Right renal pelvis (tissue), 4 donors: ENCODE measurements around the gene ATF5. TPM values are rescaled to one million over a fixed set of nuclear protein-coding genes. Genes with fewer than 3 reads are reported as not detected.
"Not testable (repeated sequence)": the region's sequence is repeated elsewhere in the genome, so short reads cannot be mapped to it uniquely, and the experiment has no call there.

Experiments
- DNase-seq, 4 donors: peaks; one replicate each; pipeline ENCODE4 v3.0.0-alpha.2; 2013; ENCODE audit warnings: low read depth in 4 of 4, low spot score in 3 of 4, missing footprints in 1 of 4
- polyA plus RNA-seq, 4 donors: library from polyadenylated mRNA; unstranded; fragments of 120-200 nt; gene quantifications; one replicate each; pipeline ENCODE4 v1.2.1, GENCODE V29; 2013; ENCODE audit not compliant: insufficient read length in 4 of 4

ATF5 gene
- polyA plus RNA-seq, 4 donors = 22.7 to 26.9 (median 23.8) TPM

DNA sequence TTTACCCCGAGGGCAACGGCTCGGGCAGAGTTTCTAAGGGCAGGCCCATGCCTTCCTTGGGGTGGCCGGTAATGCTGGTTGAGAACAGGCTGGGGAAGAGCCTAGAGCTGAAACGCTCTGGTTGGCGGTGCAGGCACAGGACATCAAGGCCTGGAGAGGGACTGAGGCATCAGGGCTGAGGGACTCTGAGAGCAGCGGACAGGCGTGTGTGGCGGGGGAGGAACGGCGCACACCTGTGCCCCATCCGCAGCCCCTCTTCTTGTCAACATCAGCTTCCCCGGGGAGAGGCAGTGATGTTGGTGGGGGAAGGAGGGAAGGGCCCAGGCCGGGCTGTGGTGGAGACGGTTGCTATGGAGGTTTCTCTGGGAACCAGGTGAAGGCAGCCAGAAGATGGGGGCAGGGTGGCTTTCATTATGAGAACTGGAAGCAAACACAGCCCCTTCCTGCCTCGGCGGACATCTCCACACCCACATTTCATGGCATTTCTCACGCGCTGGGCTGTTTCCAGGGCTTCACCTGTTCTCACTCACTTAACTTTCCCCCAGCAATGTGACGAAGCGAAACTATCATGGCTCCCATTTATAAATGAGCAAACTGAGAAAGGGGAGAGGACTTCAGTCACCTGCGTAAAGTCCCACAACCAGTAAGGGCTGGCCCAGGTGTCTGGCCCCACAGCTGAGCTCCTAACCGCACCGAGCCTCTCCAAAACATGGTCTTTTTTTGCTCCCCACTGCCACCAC is 8.2 kb upstream of the ATF5 start:
- no peak for DNase-seq

DNA sequence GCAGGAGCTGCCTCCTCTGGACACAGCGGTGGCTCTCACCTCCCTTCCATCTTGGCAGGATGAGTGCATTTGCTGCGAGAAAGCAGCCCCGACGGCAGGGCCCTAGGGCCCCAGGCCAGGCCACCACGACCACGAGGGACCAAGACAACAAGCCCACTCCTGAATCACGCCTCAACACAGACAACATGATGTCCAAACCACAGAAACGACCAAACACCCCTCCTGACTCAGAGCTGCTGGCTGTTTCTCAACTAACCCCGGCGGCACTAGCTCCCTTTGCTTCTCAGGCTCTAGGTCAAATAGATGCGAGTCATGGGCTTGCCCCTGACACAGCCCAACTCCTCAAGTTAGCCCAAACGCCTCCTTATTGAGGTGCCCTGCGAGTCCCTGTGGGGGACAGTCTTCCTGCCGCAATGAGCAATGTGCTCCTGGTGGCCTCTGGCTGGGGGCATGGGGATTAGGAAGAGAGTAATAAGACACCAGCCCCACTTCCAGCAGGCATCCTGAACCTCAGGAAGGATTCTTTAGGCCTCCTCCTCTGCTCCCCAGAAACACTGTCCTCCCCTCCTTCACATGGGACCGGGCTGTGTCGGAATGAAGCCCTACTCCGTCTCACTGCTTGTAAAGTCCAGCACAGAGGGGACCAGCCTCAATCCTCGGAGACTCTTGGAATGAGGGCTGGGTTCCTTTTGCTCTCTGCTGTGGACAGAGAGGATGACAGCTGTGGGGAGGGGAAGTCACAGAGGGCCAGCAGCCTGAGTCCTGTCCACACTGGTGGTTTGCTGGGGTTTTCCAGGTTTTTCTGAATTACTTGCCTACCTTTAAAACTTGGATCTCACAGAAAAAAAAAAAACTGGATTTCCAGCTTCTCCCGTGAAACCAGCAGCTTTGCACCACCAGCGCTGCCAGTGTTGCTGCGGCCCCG is 6.9 kb upstream of the ATF5 start:
- DNase-seq = no peak

DNA sequence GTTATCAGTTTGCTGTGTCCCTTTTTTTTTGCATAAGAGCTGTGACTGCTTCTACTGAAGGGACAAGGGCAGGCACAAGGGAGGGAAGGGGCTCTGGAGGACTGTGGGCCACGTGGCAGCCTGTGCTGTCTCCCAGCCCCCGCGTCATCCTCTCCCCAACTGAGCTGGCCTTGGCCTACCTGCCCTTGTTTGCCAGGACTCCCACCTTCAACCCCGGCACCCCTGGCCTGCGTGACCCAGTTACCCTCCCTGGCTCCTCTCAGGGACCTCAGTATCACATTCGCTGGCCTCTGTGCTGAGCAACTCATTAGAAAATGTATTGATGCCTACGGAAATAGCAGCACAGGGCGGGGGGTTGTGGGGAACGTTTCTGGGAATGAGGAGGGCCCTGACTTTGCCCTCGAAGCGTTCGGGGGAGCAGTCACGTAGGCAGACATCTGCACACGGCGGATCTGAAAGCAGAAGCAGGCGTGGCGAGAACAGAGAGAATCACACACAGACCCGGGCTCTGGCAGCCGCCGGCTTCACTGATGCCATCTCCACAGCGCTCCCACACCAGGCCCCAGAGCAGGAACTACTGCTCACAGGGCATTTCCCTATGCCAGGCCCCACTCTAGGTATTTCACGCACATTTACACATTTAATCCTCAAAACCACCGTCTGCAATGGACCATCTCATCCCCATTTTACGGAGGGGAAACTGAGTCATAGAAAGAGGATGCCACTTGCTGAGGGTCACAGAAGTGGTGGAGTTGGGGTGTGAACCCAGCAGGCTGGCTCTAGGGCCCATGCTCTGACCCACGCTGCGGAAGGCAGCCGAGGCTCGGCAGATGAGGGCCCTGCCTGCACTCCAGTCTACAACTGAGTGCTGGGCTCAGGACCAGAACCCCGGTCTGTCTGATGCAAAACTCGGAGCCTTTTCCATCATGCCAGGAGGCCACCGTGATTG is 5.7 kb upstream of the ATF5 start:
- DNase-seq = no peak

DNA sequence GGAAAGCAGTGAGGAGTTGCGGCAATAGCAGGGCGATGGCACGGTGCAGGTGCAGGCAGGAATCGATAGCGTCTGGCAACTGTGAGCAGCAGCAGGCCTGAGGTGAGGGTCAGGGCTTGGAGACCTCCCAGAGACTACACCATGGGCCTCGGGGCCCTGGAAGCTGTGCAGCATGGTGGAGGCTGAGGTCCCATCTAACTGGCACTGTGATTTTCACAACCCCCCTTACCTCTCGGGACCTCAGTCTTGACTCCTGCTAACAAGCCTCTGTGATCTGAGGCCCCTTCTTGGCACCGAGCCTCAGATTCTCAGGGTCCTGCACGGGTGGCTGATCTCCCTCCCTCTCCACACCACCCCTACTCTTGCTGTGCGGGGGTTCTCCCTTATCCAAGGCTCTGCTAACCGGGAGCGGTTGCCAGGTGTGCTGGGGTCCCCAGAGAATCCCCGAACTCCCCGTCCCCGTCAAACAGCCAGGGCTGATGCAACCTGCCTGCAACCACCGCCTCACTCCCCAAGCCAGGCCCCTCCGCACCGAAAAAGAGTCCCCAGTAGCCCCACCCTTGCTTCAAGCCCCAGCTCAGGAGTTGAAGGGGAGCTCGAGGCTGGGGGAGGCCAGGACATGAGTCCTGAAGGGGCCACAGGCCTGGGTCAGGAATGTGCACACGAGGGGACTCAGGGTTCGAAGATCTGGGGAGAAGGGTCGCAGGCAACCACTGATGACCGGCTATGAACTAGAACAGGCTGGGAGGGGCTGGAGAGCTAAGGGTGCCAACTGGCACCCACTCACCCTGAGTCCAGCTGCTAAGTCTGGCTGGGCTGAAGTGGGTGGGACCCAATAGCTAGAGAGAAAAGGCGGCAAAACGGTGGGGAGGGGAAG is 4.8 kb upstream of the ATF5 start:
- DNase-seq = no peak

DNA sequence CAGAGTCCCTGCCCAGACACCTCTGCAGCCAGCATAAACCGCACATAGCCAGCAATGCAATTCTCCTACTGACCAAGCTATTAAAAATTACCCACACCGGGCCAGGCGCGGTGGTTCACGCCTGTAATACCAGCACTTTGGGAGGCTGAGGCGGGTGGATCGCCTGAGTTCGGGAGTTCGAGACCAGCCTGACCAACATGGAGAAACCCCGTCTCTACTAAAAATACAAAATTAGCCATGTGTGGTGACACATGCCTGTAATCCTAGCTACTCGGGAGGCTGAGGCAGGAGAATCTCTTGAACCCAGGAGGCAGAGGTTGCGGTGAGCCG is 4.2 kb upstream of the ATF5 start:
- DNase-seq = not testable (repeated sequence)

DNA sequence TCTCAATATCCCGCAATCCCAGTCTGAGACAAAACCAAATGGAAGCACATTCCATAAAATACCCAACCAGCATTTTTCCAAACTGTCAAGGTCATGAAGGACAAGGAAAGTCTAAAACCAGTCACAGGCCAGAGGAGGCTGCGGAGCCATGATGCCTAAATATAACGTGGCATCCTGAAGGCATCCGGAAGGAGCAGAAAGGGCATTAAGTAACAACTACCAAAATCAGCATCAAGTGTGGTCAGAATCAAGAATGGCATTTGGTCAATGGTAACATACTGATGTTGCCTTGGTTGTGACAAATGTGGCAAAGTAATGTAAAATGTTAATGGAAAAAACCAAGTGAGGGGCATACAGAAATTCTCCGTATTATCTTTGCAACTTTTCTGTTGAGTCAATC is 3.5 kb upstream of the ATF5 start:
- no peak for DNase-seq

DNA sequence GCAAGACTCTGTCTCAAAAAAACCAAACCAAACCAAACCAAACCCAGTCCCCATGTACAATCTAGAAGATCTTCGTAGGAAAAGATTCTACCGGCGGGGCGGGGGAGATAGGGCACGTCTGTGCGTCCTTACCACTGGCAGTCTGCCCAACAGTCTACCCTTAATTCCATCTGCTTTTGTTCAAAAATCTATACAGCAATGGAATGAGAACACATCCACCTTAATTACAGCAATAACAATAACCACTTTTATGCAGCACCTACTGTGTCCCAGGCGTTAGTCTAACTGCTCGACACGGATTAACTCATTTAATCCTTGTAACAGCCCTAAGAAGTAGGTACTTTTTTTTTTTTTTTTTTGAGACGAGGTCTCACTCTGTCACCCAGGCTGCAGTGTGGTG is 2.5 kb upstream of the ATF5 start:
- DNase-seq = no peak

DNA sequence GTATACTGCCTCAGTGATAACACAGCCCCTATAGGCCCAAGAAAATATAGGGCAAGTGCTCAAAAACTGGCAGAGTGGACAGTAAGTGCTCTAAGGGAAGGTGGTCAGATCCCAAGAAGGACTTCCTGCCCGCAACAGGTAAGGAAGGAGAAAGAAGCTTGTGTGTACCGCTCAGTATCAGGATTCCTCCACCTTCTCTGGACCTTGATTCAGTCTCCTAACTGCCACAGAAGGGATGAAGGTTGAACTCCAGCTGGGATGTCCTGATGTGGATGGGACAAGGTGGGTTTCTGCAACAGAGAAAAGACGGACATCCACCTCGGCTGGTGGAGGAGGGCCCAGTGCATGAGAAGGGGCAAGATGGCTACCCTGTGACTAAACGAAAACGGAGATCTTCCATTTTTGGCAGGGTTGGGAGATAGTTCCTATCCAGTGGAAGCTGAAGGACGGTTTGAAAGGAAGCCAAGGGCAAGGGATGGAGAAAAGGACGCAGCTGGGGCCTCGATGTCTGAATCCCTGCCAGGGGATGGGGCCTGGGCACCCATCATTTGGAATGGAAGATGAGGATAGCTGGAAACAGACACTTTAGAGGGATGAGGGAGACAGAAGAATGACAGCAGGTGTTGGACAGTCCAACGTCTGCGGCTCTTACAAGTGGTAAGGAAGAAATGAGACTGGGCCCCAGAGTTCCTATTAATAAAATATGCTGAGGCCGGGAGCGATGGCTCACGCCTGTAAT is 1.3 kb upstream of the ATF5 start:
- DNase-seq = no peak

DNA sequence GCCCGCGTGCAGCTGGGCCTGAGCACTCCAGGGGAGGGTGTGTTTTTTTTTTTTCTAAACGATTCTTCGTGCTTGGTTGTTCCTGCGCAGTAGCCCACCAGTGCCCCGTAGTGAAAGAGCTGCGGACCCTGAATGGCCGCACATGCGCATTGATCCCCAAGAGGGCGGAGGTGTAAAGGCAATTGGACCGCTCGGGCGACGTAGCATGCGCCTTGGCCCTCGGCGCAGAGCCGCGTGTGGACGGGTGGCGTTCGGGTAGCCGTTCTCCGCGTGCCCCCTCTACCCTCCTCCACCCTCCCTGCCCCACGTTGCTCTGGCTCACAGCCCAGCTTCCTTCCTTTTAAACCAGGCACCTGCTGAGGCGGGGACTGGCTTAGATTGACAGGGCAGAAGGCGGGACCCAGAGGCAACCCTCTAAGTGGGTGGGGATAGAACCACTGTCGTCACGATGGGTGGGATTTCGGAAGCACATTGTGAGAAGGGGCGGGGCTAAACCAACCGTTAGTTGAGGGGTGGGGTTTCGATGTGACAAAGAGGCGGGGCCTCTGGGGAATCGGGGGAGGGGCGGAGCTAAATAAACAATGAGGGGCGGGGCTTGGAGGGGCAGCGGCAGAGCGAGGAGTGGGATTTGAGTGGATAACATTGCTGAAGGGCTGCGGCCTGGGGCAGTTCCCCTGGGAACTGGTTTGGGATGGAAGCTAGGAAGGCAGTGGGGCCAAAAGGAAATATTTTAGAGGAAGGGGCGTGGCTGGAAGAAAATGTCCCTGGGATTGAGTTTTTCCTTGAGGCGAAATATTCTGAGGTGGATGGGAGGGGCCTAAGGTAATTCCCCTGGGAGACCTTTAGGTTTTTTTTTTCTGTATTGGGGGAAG is 842 bp downstream of the ATF5 start:
- DNase-seq = peak; percentile 89 to 94 (median 89)

DNA sequence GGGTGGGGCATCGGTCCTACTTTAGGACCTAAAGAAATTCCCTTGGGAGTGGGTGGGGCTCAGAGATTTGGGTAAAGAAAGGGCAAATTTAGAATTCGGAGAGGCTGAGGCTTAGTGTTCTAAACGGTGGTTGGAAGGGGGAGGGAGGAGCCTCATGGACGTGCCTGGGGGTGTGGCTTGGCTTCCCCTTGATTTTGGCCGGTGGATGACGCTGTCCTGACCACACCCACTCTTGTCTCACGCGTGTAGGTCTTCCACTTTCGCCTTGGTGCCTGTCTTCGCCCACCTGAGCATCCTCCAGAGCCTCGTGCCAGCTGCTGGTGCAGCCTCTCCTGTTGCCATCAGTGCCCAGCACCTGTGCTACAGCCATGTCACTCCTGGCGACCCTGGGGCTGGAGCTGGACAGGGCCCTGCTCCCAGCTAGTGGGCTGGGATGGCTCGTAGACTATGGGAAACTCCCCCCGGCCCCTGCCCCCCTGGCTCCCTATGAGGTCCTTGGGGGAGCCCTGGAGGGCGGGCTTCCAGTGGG is 1.5 kb downstream of the ATF5 start:
- no peak for DNase-seq

DNA sequence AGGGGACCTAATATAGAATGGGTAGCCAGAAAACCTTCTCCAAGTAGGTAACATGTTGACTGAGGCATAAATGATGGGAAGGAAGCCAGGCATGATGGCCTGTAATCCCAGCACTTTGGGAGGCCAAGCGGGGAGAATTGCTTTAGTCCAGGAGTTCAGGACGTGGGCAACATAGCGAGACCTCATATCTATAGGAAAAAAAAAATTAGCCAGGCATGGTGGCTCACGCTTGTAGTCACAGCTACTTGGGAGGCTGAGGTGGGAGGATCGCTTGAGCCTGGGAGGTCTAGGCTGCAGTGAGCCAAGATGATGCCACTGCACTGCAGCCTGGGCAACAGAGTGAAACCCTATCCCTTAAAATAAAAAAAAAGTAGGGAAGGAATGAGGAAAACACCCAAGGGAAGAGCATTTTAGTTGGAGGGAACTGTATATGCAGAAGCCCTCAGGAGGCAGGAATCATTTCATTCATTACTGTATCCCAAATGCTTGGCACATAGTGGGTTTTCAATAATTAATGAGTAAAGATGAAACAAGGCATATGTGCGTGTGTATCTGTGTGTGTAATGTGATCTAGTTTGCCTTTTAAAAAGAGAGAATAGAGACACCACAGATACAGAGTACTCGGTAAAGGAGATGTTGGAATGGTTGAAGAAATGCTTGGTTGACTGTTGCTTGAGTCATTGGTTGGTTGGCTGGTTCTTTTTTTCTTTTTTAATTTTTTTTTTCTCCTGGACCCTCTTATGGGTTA is 2.5 kb downstream of the ATF5 start:
- DNase-seq = no peak

DNA sequence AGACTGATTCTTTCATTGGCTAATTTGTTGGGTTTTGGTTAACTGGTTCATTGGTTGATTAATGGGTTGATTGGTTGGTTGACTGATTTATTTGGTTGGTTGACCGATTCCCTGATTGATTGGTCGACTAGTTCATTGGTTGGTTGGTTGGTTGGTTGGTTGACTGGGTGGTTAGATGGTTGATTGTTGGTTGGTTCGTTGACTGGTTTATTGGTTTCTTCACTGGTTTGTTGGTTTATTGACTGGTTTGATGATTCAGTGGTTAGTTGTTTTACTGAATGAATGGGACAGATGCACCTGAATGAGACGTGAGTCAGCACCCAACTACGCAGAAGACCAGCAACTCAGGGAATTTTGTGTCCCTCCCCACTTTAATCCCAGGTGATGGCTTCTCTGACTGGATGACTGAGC is 3.0 kb downstream of the ATF5 start:
- DNase-seq = no peak

DNA sequence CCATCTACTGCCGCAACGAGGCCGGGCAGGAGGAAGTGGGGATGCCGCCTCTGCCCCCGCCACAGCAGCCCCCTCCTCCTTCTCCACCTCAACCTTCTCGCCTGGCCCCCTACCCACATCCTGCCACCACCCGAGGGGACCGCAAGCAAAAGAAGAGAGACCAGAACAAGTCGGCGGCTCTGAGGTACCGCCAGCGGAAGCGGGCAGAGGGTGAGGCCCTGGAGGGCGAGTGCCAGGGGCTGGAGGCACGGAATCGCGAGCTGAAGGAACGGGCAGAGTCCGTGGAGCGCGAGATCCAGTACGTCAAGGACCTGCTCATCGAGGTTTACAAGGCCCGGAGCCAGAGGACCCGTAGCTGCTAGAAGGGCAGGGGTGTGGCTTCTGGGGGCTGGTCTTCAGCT is 3.7 kb downstream of the ATF5 start:
- DNase-seq = no peak

DNA sequence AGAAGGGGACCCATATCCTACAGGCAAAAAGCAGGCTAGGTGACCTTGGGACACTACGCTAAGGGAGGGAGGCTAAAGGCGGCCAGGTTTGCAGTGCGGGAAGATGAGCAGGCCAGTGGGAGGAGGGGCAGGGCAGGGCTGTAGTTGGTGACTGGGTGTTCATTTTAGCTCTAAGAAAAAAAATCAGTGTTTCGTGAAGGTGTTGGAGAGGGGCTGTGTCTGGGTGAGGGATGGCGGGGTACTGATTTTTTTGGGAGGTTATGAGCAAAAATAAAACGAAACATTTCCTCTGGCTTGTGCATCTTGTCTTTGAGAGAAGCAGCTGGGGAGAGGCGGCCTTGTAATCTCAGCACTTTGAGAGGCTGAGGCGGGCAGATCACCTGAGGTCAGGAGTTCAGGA is 4.6 kb downstream of the ATF5 start:
- no peak for DNase-seq

DNA sequence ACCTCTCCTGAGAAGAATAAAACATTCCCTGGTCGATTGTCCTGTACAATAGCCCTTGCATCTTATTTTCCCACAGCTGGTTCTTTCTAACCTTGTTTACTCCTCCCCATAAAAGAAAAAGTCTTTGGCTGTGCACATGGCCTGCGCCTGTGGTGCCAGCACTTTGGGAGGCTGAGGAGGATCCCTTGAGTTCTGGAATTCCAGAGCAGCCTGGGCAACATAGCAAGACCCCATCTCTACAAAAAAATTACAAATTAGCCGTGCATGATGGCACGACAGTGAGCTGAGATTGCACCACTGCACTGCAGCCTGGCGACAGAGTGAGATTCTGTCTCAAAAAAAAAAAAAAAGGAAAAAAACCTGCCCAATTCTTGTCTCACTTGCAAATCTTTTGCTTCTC is 7.5 kb downstream of the ATF5 start:
- DNase-seq = no peak

DNA sequence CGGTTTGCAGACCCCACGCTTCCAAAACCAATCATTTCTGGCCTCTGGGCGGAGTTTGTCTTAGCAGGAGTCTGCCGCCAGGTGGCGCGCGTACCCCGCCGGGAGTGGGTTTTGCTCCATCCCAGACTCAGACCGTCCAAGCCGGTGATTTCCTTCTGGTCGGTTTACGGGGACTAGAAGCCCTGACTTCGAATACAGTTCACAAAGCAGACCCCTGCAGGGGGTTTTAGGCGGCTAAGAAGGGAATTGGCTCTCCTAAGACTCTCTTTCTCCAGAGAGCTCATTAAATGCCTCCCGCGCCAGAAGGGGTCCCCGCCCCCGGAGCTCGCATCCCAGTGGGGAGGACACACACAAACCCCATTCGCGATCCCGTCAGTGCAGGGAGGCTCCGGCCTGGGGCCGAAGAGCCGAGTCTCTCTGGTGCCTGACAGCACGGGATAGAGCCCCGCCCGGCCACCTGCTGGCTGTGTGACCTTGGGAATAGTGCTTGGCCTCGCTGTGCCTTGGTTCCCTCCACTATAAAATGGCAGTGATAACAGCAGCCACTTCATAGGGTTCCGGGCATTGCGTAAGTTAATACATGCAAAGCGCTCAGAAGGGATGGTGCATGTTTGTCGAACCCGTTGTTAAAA is 8.9 kb downstream of the ATF5 start:
- no peak for DNase-seq

DNA sequence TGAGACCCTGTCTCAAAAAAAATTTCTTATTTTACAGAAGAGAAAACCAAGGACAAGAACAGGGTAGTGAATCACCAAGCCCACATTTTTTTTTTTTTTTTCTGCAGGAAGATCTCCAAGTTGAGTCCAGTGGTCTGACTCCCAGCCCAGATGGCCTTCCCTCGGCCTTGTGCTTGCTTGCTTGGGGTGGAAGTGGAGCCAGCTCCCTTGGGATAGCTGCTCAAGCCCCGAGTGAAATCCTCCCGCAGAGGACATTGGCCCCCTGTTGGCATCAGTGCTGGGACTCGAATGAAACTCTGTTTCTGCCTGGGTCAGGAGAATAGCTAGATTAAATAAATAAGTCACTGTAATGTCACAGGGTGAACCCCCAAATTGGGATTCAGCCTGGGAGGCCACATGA is 9.7 kb downstream of the ATF5 start:
- DNase-seq = no peak
